ENCODE data around the gene SLC26A1.
"Not testable (repeated sequence)": the region's sequence is repeated elsewhere in the genome, so short reads cannot be mapped to it uniquely, and the experiment has no call there.

The SLC26A1 gene

DNA sequence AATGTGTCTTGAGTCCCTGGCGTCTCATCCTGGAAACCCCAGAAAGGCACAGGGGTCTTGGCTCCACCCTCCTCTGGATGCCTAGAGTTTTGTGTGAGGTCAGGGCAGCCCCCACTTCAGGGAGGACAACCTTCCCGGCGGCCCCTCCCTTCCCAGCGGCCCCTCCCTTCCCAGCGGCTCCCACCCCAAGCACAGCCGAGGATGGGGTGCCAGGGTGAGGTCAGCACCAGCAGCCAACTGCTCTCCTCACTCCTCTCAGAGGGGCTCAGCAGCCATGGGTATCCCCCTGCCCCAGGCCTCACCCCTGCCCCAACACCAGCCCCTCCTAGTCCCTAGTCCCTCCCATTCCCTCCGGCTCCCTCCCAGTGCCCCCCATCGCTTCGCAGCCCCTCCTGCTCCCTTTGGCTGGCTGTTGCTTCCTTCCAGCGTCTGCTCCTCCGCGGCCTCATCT lies 37.2 kb downstream of the SLC26A1 start:
- DNase-seq (ENCODE audit: low read depth in 1 of 2, low spot score in 1 of 2): no peak

DNA sequence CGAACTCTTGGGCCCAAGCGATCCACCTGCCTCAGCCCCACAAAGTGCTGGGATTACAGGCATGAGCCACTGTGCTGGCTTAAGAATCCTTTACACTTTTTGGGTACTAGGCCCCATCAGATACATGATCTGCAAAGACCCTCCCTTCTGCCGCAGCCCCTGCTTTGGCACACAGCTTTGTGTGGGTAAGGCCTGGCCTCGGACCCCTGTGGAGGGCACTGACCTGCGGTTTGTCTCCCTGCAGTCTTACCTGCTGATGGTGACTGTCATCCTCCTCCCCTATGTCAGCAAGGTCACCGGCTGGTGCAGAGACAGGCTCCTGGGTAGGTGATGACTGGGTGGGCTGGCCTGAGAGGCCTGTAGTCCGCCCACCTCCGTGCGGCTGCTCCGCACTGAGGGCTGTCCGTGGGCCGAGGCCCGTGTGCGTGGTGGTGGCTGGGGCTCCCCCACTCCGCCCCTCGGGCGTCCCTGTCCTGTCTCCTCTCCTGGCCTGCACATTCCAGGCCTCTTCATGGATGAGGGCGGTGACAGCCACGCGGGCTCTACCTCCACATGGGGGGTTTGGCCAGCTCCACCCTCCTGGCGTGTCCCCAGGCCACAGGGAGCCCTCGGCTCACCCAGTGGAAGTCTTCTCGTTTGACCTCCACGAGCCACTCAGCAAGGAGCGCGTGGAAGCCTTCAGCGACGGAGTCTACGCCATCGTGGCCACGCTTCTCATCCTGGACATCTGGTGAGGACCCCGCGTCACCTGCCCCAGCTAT lies 37.9 kb downstream of the SLC26A1 start:
- DNase-seq (ENCODE audit: low read depth in 1 of 2, low spot score in 1 of 2): no peak

- no peak for DNase-seq (ENCODE audit: low read depth in 1 of 2, low spot score in 1 of 2)
Measured at GRCh38 chr4:954211-955020, 38.8 kb downstream of the SLC26A1 start.

DNA sequence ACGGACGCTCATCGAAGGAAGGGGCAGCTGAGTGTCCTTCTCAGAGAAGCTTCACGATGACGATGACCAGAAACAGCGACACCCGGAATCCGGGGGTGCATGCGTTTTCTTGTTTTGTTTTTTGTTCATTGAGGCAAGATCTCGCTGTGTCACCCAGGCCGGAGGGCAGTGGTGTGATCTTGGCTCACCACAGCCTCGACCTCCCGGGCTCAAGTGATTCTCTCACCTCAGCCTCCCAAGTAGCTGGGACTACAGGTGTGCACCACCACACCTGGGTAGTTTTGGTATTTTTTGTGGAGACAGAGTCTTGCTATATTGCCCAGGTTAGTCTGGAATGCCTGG lies 39.7 kb downstream of the SLC26A1 start:
- DNase-seq (ENCODE audit: low read depth in 1 of 2, low spot score in 1 of 2): no peak

- no peak for DNase-seq (ENCODE audit: low read depth in 1 of 2, low spot score in 1 of 2)
Measured at GRCh38 chr4:952881-953573, 40.2 kb downstream of the SLC26A1 start.

DNA sequence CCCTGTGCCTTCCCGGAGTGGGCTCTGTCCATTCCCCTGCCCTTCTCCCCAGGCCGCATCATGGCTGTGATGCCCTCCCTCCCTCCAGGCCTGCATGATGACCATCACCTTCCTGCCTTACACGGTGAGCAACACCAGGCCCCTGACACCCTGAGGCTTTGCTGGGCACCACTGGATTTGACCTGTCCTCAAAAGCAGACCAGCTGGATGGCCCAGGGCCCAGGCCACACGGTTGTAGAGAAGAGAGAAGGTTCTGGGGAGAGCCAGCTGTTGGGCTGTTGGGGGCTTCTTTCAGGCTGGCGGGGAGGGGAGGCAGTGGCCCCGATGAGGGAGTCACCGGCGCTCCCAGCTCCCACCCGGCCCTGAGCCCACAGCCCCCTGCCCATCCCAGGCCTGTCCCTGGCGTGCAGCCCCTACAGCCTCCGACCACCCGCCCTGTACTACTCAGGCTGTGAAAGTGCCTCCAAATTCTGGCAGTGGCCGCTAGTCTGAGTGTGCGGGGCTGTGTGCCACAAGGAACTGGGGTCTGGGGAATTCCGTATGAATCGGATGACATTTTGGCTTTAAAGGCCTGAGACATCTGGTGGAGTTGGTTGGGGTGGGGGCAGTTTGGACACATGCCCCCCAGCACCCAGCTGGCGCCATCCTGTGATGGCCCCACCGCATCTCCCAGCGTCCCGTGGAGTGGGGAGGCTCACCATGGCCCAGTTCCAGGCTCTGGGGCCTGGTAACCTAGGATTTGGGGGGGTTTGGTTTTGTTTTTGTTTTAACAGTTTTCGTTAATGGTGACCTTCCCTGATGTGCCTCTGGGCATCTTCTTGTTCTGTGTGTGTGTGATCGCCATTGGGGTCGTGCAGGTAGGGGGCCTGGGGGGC lies 41.4 kb downstream of the SLC26A1 start:
- no peak for DNase-seq (ENCODE audit: low read depth in 1 of 2, low spot score in 1 of 2)

DNA sequence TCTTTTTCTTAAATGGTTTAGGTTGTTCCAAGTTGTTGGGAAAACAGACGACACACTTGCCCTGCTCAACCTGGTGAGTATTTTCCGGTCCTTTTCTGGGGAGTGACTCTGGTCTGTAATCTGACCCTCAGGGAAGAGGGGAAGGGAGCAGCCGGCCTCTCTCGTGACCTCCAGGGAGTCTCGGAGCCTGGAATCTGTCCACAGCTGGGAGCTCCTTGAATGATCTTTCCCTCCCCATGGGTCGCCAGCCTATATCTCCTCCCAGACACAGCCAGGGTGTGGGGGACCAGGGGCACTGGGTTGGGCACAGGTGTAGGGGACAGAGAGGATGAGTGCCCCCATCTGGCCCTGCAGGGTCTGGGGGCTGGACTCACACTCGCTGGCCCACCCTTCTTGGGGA lies 42.0 kb downstream of the SLC26A1 start:
- no peak for DNase-seq (ENCODE audit: low read depth in 1 of 2, low spot score in 1 of 2)

- no peak for DNase-seq (ENCODE audit: low read depth in 1 of 2, low spot score in 1 of 2)
Measured at GRCh38 chr4:950136-951020, 42.8 kb downstream of the SLC26A1 start.

- DNase-seq (ENCODE audit: low read depth in 1 of 2, low spot score in 1 of 2): no peak
Measured at GRCh38 chr4:949656-950055, 43.5 kb downstream of the SLC26A1 start.

DNA sequence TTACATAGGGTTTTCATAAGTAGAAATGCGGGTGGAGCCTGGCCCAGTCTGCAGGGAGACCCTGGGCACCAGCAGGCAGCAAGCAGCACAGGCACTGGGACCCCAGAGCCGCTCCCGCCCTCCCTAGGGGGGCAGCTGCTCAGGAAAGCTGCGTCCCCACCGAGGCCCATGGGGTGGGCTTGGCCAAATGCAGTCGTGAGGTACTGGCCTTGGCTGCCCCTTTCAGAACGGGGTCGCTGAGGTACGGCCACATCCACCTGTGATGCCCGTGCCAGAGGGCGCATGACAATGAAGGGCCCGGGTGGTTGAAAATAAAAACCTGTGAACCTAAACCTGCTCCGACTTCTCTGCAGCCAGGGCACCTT lies 44.3 kb downstream of the SLC26A1 start:
- DNase-seq (ENCODE audit: low read depth in 1 of 2, low spot score in 1 of 2): no peak

DNA sequence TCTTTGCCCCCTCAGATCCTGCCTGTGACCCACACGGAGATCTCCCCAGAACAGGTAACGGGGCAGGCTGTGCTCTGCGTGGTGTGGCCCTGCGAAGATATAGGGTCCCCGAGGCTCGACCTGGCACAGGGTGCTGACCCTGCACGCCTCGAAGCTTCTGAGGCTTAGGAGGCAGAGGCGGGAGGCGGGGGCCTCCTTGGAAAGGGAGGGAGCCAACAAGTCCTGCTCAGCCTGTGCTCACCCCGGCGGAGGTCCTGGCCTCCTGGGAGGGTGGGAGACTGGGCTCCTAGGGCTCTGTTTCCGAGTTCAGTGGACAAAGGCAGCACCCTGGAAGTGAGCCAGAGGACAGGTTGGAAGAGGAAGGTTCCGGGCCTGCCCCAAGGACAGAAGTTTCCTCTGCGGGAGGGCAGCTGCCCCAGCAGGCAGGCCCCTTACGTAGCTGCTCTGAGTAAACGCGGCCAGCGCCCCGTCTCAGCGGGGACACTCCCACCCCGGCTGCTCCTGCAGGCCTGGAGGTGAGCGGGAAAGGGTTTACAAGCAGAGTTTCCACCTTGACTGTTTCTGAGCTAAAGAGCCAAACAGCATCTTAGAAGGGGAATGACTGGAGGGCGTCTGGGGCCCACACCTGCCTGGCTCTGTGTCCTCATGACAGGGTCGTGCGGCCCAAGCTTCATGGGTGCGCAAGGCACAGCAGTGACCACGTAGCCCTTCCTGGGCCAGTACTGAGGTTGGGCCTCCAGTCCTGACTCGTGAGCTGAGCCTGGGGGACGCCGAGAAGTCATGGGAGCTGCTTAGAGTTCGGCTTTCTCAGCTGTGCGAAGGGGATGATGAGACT lies 44.9 kb downstream of the SLC26A1 start:
- no peak for DNase-seq (ENCODE audit: low read depth in 1 of 2, low spot score in 1 of 2)

GRCh38 chr4:947491-947971 lies 45.7 kb downstream of the SLC26A1 start:
- DNase-seq (ENCODE audit: low read depth in 1 of 2, low spot score in 1 of 2): no peak

DNA sequence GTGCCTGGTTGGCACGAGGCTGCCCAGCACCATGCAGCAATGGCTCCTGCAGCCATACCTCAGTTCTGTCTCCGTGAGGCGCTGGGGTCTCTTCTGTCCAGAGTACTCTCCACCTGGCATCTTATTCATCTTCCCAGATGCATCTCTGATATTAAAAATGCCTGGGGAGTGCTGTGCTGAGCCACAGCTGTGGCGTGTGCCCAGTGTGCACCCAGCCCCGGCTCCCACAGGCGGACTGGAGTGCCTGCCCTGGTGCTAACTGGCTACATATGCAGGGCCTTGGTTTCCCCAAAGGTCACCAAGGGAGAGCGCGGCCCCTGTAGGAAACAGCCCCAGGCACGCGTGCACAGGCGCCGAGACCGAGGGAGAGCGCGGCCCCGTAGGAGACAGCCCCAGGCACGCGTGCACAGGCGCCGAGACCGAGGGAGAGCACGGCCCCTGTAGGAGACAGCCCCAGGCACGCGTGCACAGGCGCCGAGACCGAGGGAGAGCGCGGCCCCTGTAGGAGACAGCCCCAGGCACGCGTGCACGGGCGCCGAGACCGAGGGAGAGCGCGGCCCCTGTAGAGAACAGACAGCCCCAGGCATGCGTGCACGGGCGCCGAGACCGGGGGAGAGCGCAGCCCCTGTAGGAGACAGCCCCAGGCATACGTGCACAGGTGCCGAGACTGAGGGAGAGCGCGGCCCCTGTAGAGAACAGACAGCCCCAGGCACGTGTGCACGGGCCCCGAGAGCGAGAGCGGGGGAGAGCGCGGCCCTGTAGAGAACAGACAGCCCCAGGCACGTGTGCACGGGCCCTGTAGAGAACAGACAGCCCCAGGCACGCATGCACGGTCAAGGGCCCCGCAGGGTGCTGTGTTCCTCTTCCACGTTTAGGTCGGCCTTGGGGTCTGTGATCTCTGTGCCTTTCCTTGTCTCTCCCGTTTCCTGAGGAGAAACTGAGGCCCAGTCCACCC lies 46.4 kb downstream of the SLC26A1 start:
- no peak for DNase-seq (ENCODE audit: low read depth in 1 of 2, low spot score in 1 of 2)

GRCh38 chr4:946103-946450 lies 47.1 kb downstream of the SLC26A1 start:
- DNase-seq (ENCODE audit: low read depth in 1 of 2, low spot score in 1 of 2): no peak

GRCh38 chr4:945274-946102 lies 47.7 kb downstream of the SLC26A1 start:
- DNase-seq (ENCODE audit: low read depth in 1 of 2, low spot score in 1 of 2): no peak

GRCh38 chr4:939508-939907 lies 53.7 kb downstream of the SLC26A1 start:
- DNase-seq (ENCODE audit: low read depth in 1 of 2, low spot score in 1 of 2): not testable (repeated sequence)

Data from stimulated activated CD4-positive, alpha-beta T cell treated with anti-CD3 and anti-CD28 coated beads, Interleukin-15, amount 100 ng/mL, for 1 hour (primary cell).